HUES6 (cell line): Measurements from ENCODE around the gene SAC3D1.

Experiments used
- H3K27ac ChIP-seq: 2 replicates; pipeline ENCODE4 v1.7.0; 2013; ENCODE audit warnings: low read depth, mild to moderate bottlenecking, low read length, inconsistent platforms
- H3K27me3 ChIP-seq: 2 replicates; pipeline ENCODE4 v1.6.1; 2013; ENCODE audit warnings: low read length; ENCODE audit not compliant: control insufficient read depth, insufficient read depth
- H3K36me3 ChIP-seq: 2 replicates; pipeline ENCODE4 v1.6.1; 2013; ENCODE audit warnings: low read length; ENCODE audit not compliant: control insufficient read depth, insufficient read depth
- H3K4me1 ChIP-seq: 2 replicates; pipeline ENCODE4 v1.6.1; 2013; ENCODE audit warnings: low read length; ENCODE audit not compliant: control insufficient read depth, insufficient read depth
- H3K4me3 ChIP-seq: 2 replicates; pipeline ENCODE4 v1.5.1; 2013; ENCODE audit warnings: low read depth, low read length
- H3K9ac ChIP-seq: one replicate; pipeline ENCODE4 v1.6.1; 2013; ENCODE audit warnings: mild to moderate bottlenecking, low read length
- H3K9me3 ChIP-seq: 2 replicates; pipeline ENCODE4 v1.6.1; 2013; ENCODE audit warnings: low read depth, low read length; ENCODE audit not compliant: control insufficient read depth, insufficient read depth

Gene SAC3D1

GRCh38 chr11:65027213-65028067, 13.6 kb upstream of the SAC3D1 start, which contains the start of gene SNX15:
SNX15 (plus strand) TSS chr11:65027439; CDS start chr11:65027538, 99 bp downstream.
- Histone ChIP-seq H3K27me3 (no peaks in the 10 kb centered on the region), H3K9ac (peak within 1 kb of the TSS; percentile 75), H3K27ac (peak within 1 kb of the TSS; percentile 49; the same call in 1 of the 2 replicates), H3K36me3 (peaks cover under 1% of the 10 kb centered on the region; the same call in 1 of the 2 replicates), H3K4me1 (peaks cover 8% of the 10 kb centered on the region; the same call in 1 of the 2 replicates), H3K9me3 (no peaks in the 10 kb centered on the region), H3K4me3 (peak within 1 kb of the TSS; percentile 76)

DNA sequence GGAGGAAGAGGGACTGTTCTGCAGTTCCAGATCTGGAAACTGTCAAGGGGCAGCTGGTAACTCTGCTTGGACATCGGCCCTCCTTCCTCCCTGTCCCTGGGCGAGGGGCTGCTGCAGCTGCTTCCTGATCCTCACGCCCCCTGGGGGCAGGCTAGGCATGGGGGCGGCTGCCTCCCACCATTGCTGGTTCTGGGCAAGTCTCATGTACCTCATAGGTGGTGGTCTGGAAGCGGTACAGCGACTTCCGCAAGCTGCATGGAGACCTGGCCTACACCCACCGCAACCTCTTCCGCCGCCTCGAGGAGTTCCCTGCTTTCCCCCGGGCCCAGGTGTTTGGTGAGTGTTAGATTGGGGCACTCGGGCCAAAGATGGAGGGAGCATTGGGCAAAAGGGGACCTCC, 8.8 kb upstream of the SAC3D1 start:
- H3K27me3 ChIP-seq = no peaks in the 10 kb centered on the region
- H3K4me3 ChIP-seq = no peak overlapping the region
- H3K4me1 ChIP-seq = peaks cover 5% of the 10 kb centered on the region; the same call in 1 of the 2 replicates
- no peak overlapping the region for H3K27ac ChIP-seq
- no peaks in the 10 kb centered on the region for H3K36me3 ChIP-seq
- no peaks in the 10 kb centered on the region for H3K9me3 ChIP-seq
- H3K9ac ChIP-seq = no peak overlapping the region

GRCh38 chr11:65034423-65034822, 6.6 kb upstream of the SAC3D1 start:
- Histone ChIP-seq H3K27ac (no peak overlapping the region), H3K4me3 (no peak overlapping the region), H3K27me3 (no peaks in the 10 kb centered on the region), H3K4me1 (no peaks in the 10 kb centered on the region), H3K9ac (no peak overlapping the region), H3K9me3 (no peaks in the 10 kb centered on the region), H3K36me3 (no peaks in the 10 kb centered on the region)

- Histone ChIP-seq H3K4me3 (no peak overlapping the region), H3K9me3 (no peaks in the 10 kb centered on the region), H3K4me1 (no peaks in the 10 kb centered on the region), H3K27me3 (no peaks in the 10 kb centered on the region), H3K9ac (no peak overlapping the region), H3K27ac (no peak overlapping the region), H3K36me3 (no peaks in the 10 kb centered on the region)
These were observed 5.4 kb upstream of the SAC3D1 start for GRCh38 chr11:65035579-65035978.

- no peaks in the 10 kb centered on the region for H3K4me1 ChIP-seq
- H3K27ac ChIP-seq = no peak overlapping the region
- no peak overlapping the region for H3K9ac ChIP-seq
These were observed 4.1 kb upstream of the SAC3D1 start for GRCh38 chr11:65036931-65037330.

DNA sequence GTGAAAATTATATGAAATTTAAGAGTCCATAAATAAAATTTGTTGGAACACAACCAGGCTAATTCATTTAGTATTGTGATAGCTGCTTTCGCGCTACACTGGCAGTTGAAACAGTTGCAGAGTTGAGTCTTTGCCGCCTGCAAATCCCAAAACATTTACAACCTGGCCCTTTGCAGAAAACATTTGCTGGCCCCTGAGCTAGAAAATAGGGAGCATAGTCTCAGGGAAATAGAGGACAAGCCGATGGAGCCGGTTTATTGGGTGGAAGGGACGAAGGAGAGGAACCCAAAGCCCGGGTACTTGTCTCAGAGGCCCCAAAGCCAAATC, 527 bp upstream of the SAC3D1 start:
- Histone ChIP-seq H3K9ac (peak overlapping the region; percentile 90), H3K27me3 (no peaks in the 10 kb centered on the region), H3K9me3 (no peaks in the 10 kb centered on the region), H3K4me3 (peak overlapping the region; percentile 84), H3K36me3 (peaks cover 22% of the 10 kb centered on the region), H3K27ac (peak overlapping the region; percentile 85; the same call in 1 of the 2 replicates), H3K4me1 (no peaks in the 10 kb centered on the region)

More at GRCh38 chr11:65036931-65037330, 4.1 kb upstream of the SAC3D1 start:
- H3K27me3 ChIP-seq = no peaks in the 10 kb centered on the region
- no peaks in the 10 kb centered on the region for H3K9me3 ChIP-seq
- H3K4me3 ChIP-seq = no peak overlapping the region
- H3K36me3 ChIP-seq = no peaks in the 10 kb centered on the region

DNA sequence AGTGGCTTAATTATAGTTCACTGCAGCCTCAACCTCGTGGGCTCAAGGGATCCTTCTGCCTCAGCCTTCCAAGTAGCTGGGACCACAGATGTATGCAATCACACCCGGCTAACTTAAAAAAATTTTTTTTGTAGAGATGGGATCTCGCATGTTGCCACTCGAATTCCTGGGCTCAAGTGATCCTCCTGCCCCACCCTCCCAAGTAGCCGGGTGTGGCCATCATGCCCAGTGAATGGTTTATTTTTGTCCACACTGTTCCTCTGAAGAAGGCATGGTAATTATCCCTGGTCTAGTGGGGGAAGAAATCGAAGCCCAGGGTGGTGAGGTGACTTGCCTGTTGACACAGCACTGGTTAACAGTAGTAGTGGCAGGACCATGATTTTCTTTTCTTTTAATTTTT, 1.9 kb downstream of the SAC3D1 start:
- peaks cover 32% of the 10 kb centered on the region for H3K36me3 ChIP-seq
- no peak overlapping the region for H3K9ac ChIP-seq

GRCh38 chr11:65043881-65044501, 3.0 kb downstream of the SAC3D1 start:
- Histone ChIP-seq H3K4me3 (no peak overlapping the region), H3K9ac (no peak overlapping the region), H3K4me1 (no peaks in the 10 kb centered on the region), H3K27ac (no peak overlapping the region), H3K36me3 (peaks cover 32% of the 10 kb centered on the region), H3K9me3 (no peaks in the 10 kb centered on the region), H3K27me3 (no peaks in the 10 kb centered on the region)

More for the DNA sequence above, 1.9 kb downstream of the SAC3D1 start:
- Histone ChIP-seq H3K27ac (no peak overlapping the region), H3K9me3 (no peaks in the 10 kb centered on the region), H3K4me3 (no peak overlapping the region), H3K27me3 (no peaks in the 10 kb centered on the region), H3K4me1 (no peaks in the 10 kb centered on the region)

DNA sequence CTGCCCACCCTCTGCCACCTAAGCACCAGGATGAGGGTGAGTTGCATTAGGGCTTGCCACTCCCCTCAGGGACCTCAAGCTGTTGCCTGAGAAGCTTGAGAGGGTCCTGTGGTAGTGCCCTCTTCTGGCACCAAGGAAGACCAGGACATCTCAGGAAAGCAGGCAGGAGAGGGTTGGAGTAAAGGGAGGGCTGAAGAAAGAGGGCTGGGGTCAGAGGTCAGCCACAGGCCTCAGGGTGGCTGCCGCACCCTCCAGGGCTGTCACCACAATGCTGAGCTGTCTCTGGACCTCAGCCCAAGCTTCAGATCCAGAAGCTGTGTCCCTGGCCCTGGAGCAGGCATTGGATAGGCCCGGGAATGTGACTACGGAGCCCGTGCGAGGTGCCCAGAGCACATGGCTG, 4.1 kb downstream of the SAC3D1 start:
- Histone ChIP-seq H3K9me3 (no peaks in the 10 kb centered on the region), H3K27ac (no peak overlapping the region), H3K4me3 (no peak overlapping the region), H3K9ac (no peak overlapping the region), H3K36me3 (peaks cover 32% of the 10 kb centered on the region), H3K4me1 (no peaks in the 10 kb centered on the region), H3K27me3 (no peaks in the 10 kb centered on the region)

DNA sequence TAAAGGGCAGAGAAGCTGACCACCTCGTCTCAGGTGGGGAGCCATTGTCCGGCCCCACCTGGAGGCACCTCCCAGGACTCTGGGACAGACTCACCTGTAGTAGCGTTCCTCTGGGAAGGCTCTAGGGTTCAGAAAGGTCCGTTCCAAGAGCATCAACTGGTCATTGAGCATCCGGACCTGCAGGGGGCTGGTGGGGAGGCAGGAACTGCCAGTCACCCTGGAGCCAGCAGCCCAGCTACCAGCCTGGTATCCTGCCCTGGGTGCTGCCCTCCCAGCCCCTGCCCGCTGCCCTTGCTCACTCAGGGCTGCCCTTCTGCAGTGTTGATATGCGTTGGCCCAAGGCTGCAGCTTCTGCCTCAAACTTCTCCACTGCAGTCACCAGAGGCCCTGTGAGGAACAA, 4.7 kb downstream of the SAC3D1 start:
- no peaks in the 10 kb centered on the region for H3K4me1 ChIP-seq
- no peak overlapping the region for H3K4me3 ChIP-seq
- peaks cover 32% of the 10 kb centered on the region for H3K36me3 ChIP-seq
- H3K9me3 ChIP-seq = no peaks in the 10 kb centered on the region
- no peak overlapping the region for H3K9ac ChIP-seq
- H3K27ac ChIP-seq = no peak overlapping the region
- H3K27me3 ChIP-seq = no peaks in the 10 kb centered on the region
